A549 (cell line): Measurements from ENCODE around the gene GMNN. TPM values are rescaled to one million over a fixed set of nuclear protein-coding genes. Genes with fewer than 3 reads are reported as not detected.
"Not testable (repeated sequence)": the region's sequence is repeated elsewhere in the genome, so short reads cannot be mapped to it uniquely, and the experiment has no call there.

Source experiments
- ATAC-seq, 2 experiments: fragments of 200-7000 bp in 1 of 2; fragments of >200 bp in 1 of 2; cut with Nextera tagmentation in 1 of 2; cut with Tn5 transposase in 1 of 2; 3 replicates each; pipeline versions ENCODE4 v1.8.0 to v1.9.1; 2018 to 2020; ENCODE audit warnings: mild to moderate bottlenecking in 1 of 2, moderate library complexity in 1 of 2
- CTCF ChIA-PET: fragments of 300-600 bp; sonication (Branson Sonifier 250); formaldehyde crosslinking; extraction: SDS; loops from one replicate; lab custom pipeline; 2021; ENCODE audit warnings: antibody characterized with exemption, inconsistent platforms; lab: Yijun Ruan, JAX
- POLR2A ChIA-PET: fragments of 350-600 bp; formaldehyde crosslinking; extraction: SDS; loops from one replicate; lab custom pipeline; 2021; ENCODE audit warnings: antibody characterized with exemption, inconsistent platforms; lab: Yijun Ruan, JAX
- DNase-seq, 2 experiments: peaks; one replicate each; pipeline versions ENCODE4 v3.0.0 to v3.0.0-alpha.2; 2011 to 2016; ENCODE audit warnings: low read depth in 1 of 2, low spot score in 1 of 2
- FAIRE-seq: peaks from 2 replicates; lab custom pipeline; 2011; peaks lifted over from hg19 to GRCh38; lab: Jason Lieb, UNC
- H3K27ac ChIP-seq, 2 experiments: fragments of >200 bp; sonication (Bioruptor Twin); formaldehyde crosslinking; 3 replicates each; pipeline ENCODE4 v1.5.1; 2016 to 2017
- H3K4me1 ChIP-seq: fragments of >200 bp; sonication (Bioruptor Twin); formaldehyde crosslinking; 3 replicates; pipeline ENCODE4 v1.6.1; 2016
- H3K4me2 ChIP-seq: fragments of >200 bp; sonication (Bioruptor Twin); formaldehyde crosslinking; 3 replicates; pipeline ENCODE4 v1.6.1; 2016
- H3K4me3 ChIP-seq: fragments of >200 bp; sonication (Bioruptor Twin); formaldehyde crosslinking; 3 replicates; pipeline ENCODE4 v1.5.1; 2016
- H3K9me3 ChIP-seq: fragments of >200 bp; sonication (Bioruptor Twin); formaldehyde crosslinking; 3 replicates; pipeline ENCODE4 v1.6.1; 2016
- CHD2 ChIP-seq: fragments of 150-350 bp; IDR thresholded peaks from 2 replicates; pipeline ENCODE4 v1.6.1; 2014; ENCODE audit warnings: low read length; ENCODE audit not compliant: partially characterized antibody
- CHD4 ChIP-seq: fragments of 200-600 bp; sonication (generic); IDR thresholded peaks from 2 replicates; pipeline ENCODE4 v1.6.1; 2016; ENCODE audit warnings: antibody characterized with exemption, mild to moderate bottlenecking, borderline replicate concordance
- GATA3 ChIP-seq: IDR thresholded peaks from 2 replicates; pipeline ENCODE4 v1.6.1; 2012; ENCODE audit warnings: borderline replicate concordance
- HOXB13 ChIP-seq: fragments of 250-450 bp; sonication (Bioruptor Pico); IDR thresholded peaks from 2 replicates; pipeline ENCODE4 v1.5.0; 2020; ENCODE audit warnings: low read depth, mild to moderate bottlenecking, moderate library complexity
- HOXB5 ChIP-seq: fragments of 250-450 bp; sonication (Bioruptor Pico); IDR thresholded peaks from 2 replicates; pipeline ENCODE4 v1.5.0; 2020; ENCODE audit warnings: mild to moderate bottlenecking, moderate library complexity
- KDM1A ChIP-seq: fragments of 200-600 bp; sonication (generic); IDR thresholded peaks from 2 replicates; pipeline ENCODE4 v1.6.1; 2016; ENCODE audit warnings: low read depth, mild to moderate bottlenecking
- NFE2L2 ChIP-seq: fragments of 150-350 bp; conservative IDR thresholded peaks from 2 replicates; pipeline ENCODE4 v1.6.1; 2014; ENCODE audit warnings: low read length
- POLR2AphosphoS2 ChIP-seq: conservative IDR thresholded peaks from 2 replicates; pipeline ENCODE4 v1.6.1; 2012; ENCODE audit warnings: low read length, improper control_type of control experiment, inconsistent platforms
- RARB ChIP-seq: fragments of 250-450 bp; sonication (Bioruptor Pico); IDR thresholded peaks from 2 replicates; pipeline ENCODE4 v1.8.0; 2021; ENCODE audit warnings: mild to moderate bottlenecking, moderate library complexity
- REST ChIP-seq: fragments of 200-600 bp; sonication (generic); IDR thresholded peaks from 2 replicates; pipeline ENCODE4 v1.6.1; 2016; ENCODE audit warnings: antibody characterized with exemption, mild to moderate bottlenecking, moderate library complexity
- RFX5 ChIP-seq: fragments of 450-650 bp; IDR thresholded peaks from 2 replicates; pipeline ENCODE4 v1.7.1; 2014; ENCODE audit warnings: antibody characterized with exemption, mild to moderate bottlenecking, moderate library complexity
- SMC3 ChIP-seq: fragments of >200 bp; sonication (Bioruptor Twin); formaldehyde crosslinking; IDR thresholded peaks from 3 replicates; pipeline ENCODE4 v1.6.1; 2018; ENCODE audit warnings: inconsistent platforms
- TP53 ChIP-seq: fragments of 250-450 bp; sonication (Bioruptor Pico); IDR thresholded peaks from 2 replicates; pipeline ENCODE4 v1.5.0; 2021; ENCODE audit warnings: mild to moderate bottlenecking, moderate library complexity
- ZFP36 ChIP-seq: fragments of 450-650 bp; IDR thresholded peaks from 2 replicates; pipeline ENCODE4 v1.6.1; 2014; ENCODE audit warnings: borderline replicate concordance; ENCODE audit not compliant: partially characterized antibody
- ZSCAN20 ChIP-seq: fragments of 250-450 bp; sonication (Bioruptor Pico); IDR thresholded peaks from 2 replicates; pipeline ENCODE4 v1.8.0; 2022; ENCODE audit warnings: mild to moderate bottlenecking, moderate library complexity
- WGBS: methylation state at CpG from one replicate; pipeline ENCODE4 v1.1.6; 2017; ENCODE audit errors: missing lambda C conversion rate; 5-methylcytosine and 5-hydroxymethylcytosine counted together
- polyA plus RNA-seq, 4 experiments: library from polyadenylated mRNA; depleted of rRNA in 3 of 4; stranded (reverse); fragments of >200 nt; fragmentation: RNase III in 1 of 4; extraction: RNeasy Plus Mini Kit Qiagen cat#74134 plus additional on column Dnase treatment in 1 of 4; gene quantifications; 2 replicates in 3 of 4; 3 replicates in 1 of 4; pipeline ENCODE4 v1.2.3, GENCODE V29; 2011 to 2017
- TF ChIP-seq, protein P1 (sequence below): fragments of 250-450 bp; sonication (Bioruptor Pico); IDR thresholded peaks from 2 replicates; pipeline ENCODE4 v1.5.0; 2021; ENCODE audit warnings: mild to moderate bottlenecking, moderate library complexity, borderline replicate concordance
- TF ChIP-seq, protein P2 (sequence below): fragments of >200 bp; sonication (Bioruptor Twin); formaldehyde crosslinking; IDR thresholded peaks from 2 replicates; pipeline ENCODE4 v1.6.1; 2016
- TF ChIP-seq, protein P3 (sequence below): fragments of >200 bp; sonication (Bioruptor Twin); formaldehyde crosslinking; IDR thresholded peaks from 3 replicates; pipeline ENCODE4 v1.5.1; 2016

GMNN gene
- polyA plus RNA-seq, 2 of the 4 experiments (the other 2 are of a cell fraction), result 59.2 to 59.4 TPM

- peak; percentile 88 for TF ChIP-seq ZFP36
- ATAC-seq, POLR2A ChIA-PET, FAIRE-seq, H3K4me3 ChIP-seq, DNase-seq, H3K4me2 ChIP-seq, H3K4me1 ChIP-seq, H3K27ac ChIP-seq: not testable (repeated sequence)
- CTCF ChIA-PET, result interaction anchor here (0.5 kb wide), 1 partner anchor 137 kb away, joined by 4 read pairs; no protein-coding TSS in a partner anchor
- 65% methylated on average over 5 of the region's 6 CpGs for WGBS
- peaks cover 16% of the 10 kb centered on the region; the same call in 2 of the 3 replicates for H3K9me3 ChIP-seq
Measured at GRCh38 chr6:24731456-24732134, 43.1 kb upstream of the GMNN start.

DNA sequence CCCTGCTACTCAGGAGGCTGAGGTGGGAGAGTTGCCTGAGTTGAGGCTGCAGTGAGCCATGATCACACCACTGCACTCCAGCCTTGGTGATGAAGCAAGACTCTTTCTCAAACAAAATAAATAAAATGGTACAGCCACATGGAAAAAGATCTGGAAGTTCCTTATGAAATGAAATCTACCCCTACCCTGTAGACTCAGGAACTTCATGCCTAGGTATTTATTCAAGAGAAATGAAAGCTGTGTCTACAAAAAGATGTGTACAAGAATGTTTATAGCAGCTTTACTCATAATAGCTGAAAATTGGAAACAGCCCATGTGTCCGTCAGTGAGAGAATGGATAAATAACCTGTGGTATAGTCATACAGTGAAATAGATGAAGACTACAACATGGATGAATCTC, 40.6 kb upstream of the GMNN start:
- ChIA-PET POLR2A (no interaction called here), CTCF (interaction anchor here (0.7 kb wide), 1 partner anchor 12 kb away, joined by 3 read pairs; no protein-coding TSS in a partner anchor)
- no peak overlapping the region for H3K4me3 ChIP-seq
- peaks cover 16% of the 10 kb centered on the region; the same call in 2 of the 3 replicates for H3K9me3 ChIP-seq
- H3K27ac ChIP-seq, result no peak overlapping the region
- H3K4me2 ChIP-seq, result no peak overlapping the region
- ATAC-seq, result no peak
- TF ChIP-seq SMC3 (no peak), KDM1A (no peak), CHD4 (no peak), CHD2 (no peak), RFX5 (no peak), ZSCAN20 (CRISPR knock-in tag) (no peak), REST (no peak), RARB (no peak), HOXB5 (no peak), NFE2L2 (no peak), TP53 (no peak), HOXB13 (no peak), POLR2AphosphoS2 (no peak), GATA3 (no peak)
- TF ChIP-seq, protein P1, sequence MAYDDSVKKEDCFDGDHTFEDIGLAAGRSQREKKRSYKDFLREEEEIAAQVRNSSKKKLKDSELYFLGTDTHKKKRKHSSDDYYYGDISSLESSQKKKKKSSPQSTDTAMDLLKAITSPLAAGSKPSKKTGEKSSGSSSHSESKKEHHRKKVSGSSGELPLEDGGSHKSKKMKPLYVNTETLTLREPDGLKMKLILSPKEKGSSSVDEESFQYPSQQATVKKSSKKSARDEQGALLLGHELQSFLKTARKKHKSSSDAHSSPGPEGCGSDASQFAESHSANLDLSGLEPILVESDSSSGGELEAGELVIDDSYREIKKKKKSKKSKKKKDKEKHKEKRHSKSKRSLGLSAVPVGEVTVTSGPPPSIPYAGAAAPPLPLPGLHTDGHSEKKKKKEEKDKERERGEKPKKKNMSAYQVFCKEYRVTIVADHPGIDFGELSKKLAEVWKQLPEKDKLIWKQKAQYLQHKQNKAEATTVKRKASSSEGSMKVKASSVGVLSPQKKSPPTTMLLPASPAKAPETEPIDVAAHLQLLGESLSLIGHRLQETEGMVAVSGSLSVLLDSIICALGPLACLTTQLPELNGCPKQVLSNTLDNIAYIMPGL (CRISPR knock-in tag), result no peak
- TF ChIP-seq, protein P2, sequence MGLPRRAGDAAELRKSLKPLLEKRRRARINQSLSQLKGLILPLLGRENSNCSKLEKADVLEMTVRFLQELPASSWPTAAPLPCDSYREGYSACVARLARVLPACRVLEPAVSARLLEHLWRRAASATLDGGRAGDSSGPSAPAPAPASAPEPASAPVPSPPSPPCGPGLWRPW, result no peak
- TF ChIP-seq, protein P3, sequence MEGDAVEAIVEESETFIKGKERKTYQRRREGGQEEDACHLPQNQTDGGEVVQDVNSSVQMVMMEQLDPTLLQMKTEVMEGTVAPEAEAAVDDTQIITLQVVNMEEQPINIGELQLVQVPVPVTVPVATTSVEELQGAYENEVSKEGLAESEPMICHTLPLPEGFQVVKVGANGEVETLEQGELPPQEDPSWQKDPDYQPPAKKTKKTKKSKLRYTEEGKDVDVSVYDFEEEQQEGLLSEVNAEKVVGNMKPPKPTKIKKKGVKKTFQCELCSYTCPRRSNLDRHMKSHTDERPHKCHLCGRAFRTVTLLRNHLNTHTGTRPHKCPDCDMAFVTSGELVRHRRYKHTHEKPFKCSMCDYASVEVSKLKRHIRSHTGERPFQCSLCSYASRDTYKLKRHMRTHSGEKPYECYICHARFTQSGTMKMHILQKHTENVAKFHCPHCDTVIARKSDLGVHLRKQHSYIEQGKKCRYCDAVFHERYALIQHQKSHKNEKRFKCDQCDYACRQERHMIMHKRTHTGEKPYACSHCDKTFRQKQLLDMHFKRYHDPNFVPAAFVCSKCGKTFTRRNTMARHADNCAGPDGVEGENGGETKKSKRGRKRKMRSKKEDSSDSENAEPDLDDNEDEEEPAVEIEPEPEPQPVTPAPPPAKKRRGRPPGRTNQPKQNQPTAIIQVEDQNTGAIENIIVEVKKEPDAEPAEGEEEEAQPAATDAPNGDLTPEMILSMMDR, result no peak
- H3K4me1 ChIP-seq, result no peaks in the 10 kb centered on the region
- no peak for DNase-seq
- no peak for FAIRE-seq
- WGBS, result 88% methylated on average over 1 of the region's 1 CpG

DNA sequence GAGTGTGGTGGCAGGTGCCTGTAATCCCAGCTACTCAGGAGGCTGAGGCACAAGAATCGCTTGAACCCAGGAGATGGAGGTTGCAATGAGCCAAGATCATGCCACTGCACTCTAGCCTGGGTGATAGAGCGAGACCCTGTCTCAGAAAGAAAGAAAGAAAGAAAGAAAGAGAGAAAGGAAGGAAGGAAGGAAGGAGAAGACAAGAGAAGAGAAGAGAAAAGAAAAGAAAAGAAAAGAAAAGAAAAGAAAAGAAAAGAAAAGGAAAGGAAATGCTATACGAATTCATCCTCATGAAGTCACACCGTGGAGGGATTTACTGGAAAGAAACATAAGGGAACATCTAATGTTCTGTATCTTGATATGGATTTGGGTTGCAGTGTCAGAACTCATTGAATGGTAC, 40.0 kb upstream of the GMNN start:
- POLR2A ChIA-PET, H3K27ac ChIP-seq, ATAC-seq, H3K4me1 ChIP-seq, DNase-seq, FAIRE-seq, H3K4me2 ChIP-seq, H3K4me3 ChIP-seq: not testable (repeated sequence)
- CTCF ChIA-PET, result interaction anchor here (0.7 kb wide), 1 partner anchor 12 kb away, joined by 3 read pairs; no protein-coding TSS in a partner anchor
- peaks cover 16% of the 10 kb centered on the region; the same call in 2 of the 3 replicates for H3K9me3 ChIP-seq
- 78% methylated on average over 4 of the region's 4 CpGs for WGBS
